GM10248 (cell line): ENCODE results near the gene CSF1R.

Experiments used
- CTCF ChIA-PET: fragments of 300-600 bp; sonication (Branson Sonifier 250); formaldehyde crosslinking; extraction: SDS; loops from one replicate; lab custom pipeline; 2021; ENCODE audit warnings: antibody characterized with exemption; lab: Yijun Ruan, JAX
- POLR2A ChIA-PET: fragments of 350-650 bp; sonication (Branson Sonifier 250); formaldehyde crosslinking; extraction: SDS; loops from one replicate; lab custom pipeline; 2020; ENCODE audit warnings: antibody characterized with exemption; lab: Yijun Ruan, JAX
- DNase-seq: peaks from one replicate; pipeline ENCODE4 v3.0.0; 2012; ENCODE audit errors: extremely low spot score
- CTCF ChIP-seq: IDR thresholded peaks from 2 replicates; pipeline ENCODE4 v1.5.1; 2012; ENCODE audit warnings: mild to moderate bottlenecking, low read depth; ENCODE audit errors: extremely low read depth, missing control alignments, control extremely low read depth

Gene CSF1R

GRCh38 chr5:150081541-150082283 is 4.6 kb downstream of the CSF1R start:
- DNase-seq = peak; percentile 84

GRCh38 chr5:150080696-150081435 is 5.5 kb downstream of the CSF1R start:
- no peak for TF ChIP-seq CTCF
- POLR2A ChIA-PET = no interaction called here
- DNase-seq = no peak
- CTCF ChIA-PET = interaction anchor here (1.3 to 1.4 kb wide), 2 partner anchors 16 to 32 kb away, joined by 3 to 4 read pairs; no protein-coding TSS in a partner anchor

More at GRCh38 chr5:150081541-150082283, 4.6 kb downstream of the CSF1R start:
- CTCF ChIA-PET = interaction anchor here (1.2 to 1.8 kb wide), 4 partner anchors 13 to 388 kb away, joined by 3 to 5 read pairs (median 4); no protein-coding TSS in a partner anchor
- POLR2A ChIA-PET = no interaction called here
- no peak for TF ChIP-seq CTCF

DNA sequence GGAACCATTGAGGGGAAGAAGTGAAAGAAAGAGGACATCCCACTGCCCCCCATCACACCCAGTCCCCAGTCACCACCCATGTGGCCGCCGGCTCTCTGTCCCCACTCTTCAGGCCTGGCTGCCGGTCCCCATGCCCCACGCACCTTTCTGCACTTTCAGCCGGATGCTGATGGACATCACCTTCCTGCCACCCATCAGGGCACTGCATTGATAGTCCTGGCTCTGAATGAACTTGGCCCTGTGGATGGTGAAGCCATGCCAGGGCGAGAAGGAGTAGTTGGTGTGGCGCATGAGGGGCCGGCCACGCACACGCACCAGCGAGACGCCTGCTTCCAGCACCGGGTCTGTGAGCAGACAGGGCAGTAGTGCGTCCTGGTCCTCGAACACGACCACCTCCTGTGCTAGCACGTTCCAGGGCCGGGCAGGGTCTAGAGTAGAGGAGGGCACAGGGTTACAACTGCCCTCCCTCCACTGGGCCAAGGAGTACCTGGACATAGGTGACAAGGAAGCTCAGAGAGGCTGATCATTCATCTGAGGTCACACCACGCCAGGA is 6.4 kb downstream of the CSF1R start:
- no peak for DNase-seq
- ChIA-PET CTCF (no interaction called here), POLR2A (no interaction called here)
- no peak for TF ChIP-seq CTCF

GRCh38 chr5:150078802-150079689 is 7.3 kb downstream of the CSF1R start:
- no peak for DNase-seq
- TF ChIP-seq CTCF = no peak
- POLR2A ChIA-PET = no interaction called here
- CTCF ChIA-PET = no interaction called here

DNA sequence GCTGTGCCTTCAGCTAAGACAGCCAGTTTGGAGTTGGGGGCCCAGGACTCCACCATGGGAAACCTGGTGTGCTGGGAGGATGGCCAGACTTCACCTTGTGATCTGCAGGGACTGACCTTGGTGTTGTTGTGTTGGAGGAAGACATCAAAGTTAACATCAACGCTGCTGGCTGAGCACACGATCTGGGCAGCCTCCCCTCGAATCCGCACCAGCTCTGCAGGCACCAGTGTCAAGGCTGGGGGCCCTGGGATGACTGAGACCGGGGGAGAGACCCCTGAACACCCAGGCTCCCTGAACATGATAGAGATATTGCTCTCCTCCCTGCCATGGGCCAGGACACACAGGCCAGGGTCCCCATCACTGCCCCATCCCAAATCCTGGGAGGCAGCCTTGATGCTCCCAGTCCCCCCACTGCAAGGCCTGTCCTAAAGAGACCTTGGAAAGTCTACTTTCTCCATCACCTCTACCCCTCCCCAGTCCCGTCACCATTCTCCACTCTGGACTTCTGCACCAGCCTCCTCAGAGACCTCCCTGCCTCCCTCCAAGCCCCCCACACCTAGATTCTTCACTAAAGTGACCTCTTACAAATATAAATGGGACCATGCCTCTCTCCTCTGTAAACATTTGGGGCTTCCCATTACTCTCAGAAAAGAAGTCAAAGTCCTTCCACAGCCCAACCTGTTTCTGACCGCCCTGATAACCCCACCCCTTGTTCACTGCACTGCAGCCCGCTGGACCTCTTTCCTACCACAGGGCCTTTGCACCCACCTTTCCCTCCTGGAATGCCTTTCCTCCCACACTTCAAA is 8.2 kb downstream of the CSF1R start:
- TF ChIP-seq CTCF = no peak
- POLR2A ChIA-PET = interaction anchor here (0.6 kb wide), 1 partner anchor 315 kb away, joined by 3 read pairs; no protein-coding TSS in a partner anchor
- DNase-seq = no peak
- CTCF ChIA-PET = interaction anchor here (0.8 to 1.6 kb wide), 4 partner anchors 10 to 156 kb away, joined by 3 to 4 read pairs (median 3); no protein-coding TSS in a partner anchor
